Cardiac fibroblast (primary cell): ENCODE measurements around the gene EXD3.

ENCODE experiments used
- DNase-seq, 2 donors: peaks; one replicate each; pipeline versions ENCODE4 v3.0.0 to v3.0.0-alpha.2; 2010; ENCODE audit warnings: low read depth in 2 of 2
- H3K4me3 ChIP-seq, 2 donors: replicated peaks in 1 of 2; 1 replicate in 1 of 2; 2 replicates in 1 of 2; pipeline ENCODE4 v1.5.1; 2011; ENCODE audit warnings: low read depth in 2 of 2, low read length in 2 of 2, mild to moderate bottlenecking in 2 of 2, moderate library complexity in 1 of 2
- TF ChIP-seq, protein P1 (sequence below): IDR thresholded peaks from one replicate; pipeline ENCODE4 v1.5.1; 2011; ENCODE audit warnings: low read depth, mild to moderate bottlenecking, low read length, inconsistent platforms

The EXD3 gene

DNA sequence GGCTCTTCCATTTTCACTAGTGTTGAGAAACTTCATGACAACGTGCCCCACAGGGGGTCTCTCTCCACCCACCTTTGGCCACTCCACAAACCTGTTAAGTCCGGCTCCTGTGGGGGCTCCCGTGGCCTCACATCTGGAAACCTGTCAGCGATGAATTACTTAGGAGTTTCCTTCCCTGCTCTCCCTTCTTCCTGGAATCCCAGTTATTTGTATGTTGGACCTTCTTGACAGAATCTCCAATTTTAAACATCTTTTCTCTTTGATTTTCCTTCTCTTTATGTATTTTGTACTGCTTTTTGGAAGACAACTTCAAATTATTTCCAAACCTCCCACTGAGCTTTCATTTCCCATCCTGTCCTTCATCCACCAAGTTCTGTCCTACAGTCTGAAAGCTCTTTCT is 65.8 kb downstream of the EXD3 start:
- no peak overlapping the region for H3K4me3 ChIP-seq
- TF ChIP-seq, protein P1, sequence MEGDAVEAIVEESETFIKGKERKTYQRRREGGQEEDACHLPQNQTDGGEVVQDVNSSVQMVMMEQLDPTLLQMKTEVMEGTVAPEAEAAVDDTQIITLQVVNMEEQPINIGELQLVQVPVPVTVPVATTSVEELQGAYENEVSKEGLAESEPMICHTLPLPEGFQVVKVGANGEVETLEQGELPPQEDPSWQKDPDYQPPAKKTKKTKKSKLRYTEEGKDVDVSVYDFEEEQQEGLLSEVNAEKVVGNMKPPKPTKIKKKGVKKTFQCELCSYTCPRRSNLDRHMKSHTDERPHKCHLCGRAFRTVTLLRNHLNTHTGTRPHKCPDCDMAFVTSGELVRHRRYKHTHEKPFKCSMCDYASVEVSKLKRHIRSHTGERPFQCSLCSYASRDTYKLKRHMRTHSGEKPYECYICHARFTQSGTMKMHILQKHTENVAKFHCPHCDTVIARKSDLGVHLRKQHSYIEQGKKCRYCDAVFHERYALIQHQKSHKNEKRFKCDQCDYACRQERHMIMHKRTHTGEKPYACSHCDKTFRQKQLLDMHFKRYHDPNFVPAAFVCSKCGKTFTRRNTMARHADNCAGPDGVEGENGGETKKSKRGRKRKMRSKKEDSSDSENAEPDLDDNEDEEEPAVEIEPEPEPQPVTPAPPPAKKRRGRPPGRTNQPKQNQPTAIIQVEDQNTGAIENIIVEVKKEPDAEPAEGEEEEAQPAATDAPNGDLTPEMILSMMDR: no peak

DNA sequence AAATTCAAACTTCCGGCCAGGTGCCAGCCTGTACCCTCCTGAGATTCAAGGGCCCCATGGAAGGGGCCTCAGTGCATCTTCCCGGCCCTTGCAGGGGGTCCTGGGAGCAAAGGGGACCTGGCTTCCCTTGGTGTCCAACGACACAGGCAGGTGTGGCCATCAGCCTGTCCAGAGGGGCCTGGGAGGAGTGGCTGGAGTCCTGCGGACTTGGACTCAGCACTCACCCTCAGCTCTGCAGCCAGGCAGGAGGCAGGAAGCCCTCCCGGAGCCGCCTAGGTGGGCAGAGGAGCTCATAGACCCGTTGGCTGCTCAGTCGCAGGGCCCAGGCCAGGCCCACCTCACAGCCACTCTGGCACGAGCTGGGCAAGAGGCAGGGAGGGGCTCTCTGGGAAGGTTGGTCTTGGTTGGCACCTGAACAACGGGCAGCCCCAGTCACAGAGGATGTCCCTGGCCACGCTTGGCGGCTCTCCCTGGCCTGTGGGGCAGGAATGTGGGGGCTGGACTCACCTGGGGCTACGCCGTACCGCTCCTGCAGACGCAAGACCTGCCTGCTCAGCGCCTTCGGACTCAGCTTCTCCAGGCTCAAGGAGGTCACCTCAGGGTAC is 67.1 kb downstream of the EXD3 start:
- no peak for DNase-seq
- TF ChIP-seq, protein P1: no peak
- H3K4me3 ChIP-seq: no peak overlapping the region

More for the DNA sequence above, 65.8 kb downstream of the EXD3 start:
- DNase-seq: no peak

DNA sequence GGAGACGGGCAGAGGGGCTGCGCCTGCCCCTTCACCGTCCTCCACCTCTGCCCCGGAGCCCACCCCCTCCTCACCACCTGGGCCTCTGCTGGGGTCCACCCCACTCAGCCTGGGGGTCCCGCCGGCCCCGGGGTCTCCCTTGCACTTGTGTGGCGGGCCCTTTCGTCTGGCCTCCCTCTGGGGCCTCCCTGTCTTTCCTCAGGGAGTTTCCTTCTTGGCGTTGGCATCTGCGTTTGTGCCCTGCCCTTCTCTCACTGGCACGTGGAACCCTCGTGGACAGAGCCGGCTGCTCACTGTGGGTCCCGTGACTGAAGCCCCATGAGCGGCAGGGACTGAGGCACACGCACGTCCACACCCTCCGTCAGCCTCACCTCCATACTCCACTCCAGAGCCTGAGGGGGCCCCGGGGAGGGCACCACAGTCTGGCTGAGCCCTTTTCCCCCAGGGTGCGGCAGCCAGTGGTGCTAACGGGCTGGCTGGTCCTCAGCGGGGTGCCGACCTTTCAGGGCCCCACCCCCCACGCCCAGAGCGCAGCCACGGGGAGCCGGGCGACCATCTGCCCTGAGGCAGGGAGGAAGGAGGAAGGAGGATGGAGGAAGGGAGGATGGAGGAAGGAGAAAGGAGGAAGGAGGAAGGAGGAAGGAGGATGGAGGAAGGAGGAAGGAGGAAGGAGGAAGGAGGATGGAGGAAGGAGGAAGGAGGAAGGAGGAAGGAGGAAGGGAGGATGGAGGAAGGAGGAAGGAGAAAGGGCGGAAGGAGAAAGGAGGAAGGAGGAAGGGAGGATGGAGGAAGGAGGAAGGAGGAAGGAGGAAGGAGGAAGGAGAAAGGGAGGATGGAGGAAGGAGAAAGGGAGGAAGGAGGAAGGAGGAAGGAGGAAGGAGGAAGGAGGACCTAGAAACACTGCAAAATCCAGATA is 67.9 kb downstream of the EXD3 start:
- no peak for DNase-seq
- H3K4me3 ChIP-seq: no peak overlapping the region
- TF ChIP-seq, protein P1: no peak

DNA sequence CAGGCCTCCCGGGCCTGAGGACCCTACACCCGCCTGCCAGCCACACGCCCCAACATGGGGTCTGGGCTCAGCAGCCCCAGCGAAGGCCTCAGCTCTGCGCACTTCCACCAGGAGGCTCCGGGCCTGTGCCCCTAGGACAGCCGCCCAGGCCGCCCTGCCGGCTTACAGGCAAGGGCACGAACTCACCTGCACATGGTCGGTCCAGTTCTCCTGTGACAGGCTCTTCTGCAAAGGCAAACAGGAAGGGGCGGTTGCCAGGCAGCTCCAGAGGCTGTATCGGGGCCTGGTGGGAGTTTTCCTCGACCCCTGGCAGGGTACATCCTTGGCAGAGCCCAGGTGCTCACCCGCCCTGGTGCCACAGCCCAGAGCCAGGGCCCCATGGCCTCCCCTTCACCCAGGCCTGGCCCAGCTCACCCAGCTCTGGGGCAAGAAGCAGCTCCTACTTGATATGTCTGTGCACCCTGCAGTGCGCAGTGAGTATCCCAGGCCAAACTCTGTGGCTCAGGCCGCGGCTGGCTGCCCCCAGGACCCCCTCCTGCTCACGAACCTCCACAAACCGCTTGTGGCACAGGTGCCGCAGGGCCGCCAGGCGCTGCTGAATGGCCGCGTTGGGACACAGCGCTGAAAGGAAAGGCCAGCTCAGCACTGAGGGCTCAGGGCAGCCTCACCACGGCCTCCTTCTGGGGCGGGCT is 68.7 kb downstream of the EXD3 start:
- TF ChIP-seq, protein P1: no peak
- no peak for DNase-seq
- H3K4me3 ChIP-seq: no peak overlapping the region

DNA sequence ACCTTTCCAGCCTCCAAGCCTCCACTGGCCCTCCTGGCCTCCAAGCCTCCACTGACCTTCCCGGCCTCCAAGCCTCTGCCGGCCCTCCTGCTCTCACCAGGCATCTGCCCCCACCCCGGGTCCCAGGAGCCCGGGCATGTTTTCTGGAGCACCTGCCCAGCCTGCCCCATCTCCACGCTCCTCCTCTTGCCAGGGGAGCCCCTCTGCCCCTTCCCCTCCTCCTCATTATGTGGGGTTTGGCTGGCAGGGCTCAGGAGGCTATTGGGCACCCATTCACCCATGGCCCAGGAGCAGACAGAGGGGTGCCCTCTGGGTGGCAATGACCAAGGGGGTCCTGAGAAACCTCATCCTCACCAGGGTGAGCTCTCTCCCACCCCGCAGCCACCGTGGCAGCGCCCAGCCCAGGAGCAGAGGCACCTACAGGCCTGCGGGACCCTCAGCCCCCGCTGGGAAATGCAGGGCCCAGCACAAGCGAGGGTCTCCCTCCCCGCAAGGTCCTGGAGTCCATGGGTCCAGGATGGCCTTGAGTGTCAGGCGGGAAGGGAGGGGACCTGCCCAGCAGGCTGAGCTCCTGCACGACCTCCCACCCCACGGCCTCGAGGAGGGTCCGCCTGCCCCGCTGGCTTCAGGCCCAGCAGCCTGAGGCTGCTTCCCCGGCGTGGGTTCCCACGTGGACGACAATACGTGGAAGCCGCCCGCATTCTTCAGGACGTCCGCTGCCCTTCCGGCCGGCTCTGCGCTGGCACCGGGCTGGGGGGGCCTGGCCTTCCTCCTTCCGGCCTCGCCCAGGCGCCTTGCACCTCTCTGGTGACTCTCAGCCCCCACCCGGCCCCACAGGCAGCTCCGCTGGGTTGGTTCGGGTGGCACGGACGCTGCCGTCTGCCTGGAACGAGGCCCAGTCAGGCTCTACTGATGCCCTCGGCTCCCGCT is 69.5 kb downstream of the EXD3 start:
- DNase-seq: no peak
- no peak overlapping the region for H3K4me3 ChIP-seq
- TF ChIP-seq, protein P1: no peak

DNA sequence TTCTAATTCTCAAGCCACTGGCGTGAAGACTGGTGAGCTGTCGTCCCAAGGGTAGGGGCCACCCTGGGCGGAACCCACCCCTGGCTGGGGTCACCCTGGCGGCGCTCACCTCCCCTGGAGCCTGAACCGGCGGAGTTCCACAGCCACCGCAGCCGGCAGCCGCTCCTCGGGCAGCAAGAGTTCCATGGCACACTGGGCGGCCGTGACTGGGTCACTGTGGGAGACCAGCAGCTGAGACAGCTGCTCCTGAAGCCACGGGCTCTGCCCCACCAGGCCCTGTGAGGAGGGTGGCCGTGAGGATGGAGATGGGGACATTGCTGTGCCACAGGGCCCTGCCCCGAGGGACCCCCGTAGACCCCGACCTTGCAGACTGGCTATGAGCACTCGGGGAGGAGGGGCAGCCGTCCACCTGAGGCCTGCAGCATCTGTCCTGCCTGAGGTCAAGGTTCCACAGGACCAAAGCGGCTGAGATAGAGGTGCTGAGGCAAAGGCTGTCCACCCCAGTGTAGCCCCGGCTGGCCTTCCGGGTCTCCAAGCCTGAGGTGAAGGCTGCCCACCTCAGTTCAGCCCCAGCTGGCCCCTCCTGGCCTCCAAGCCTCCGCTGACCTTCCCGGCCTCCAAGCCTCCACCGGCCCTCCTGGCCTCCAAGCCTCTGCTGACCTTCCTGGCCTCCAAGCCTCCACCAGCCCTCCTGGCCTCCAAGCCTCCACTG is 70.3 kb downstream of the EXD3 start:
- no peak for DNase-seq
- TF ChIP-seq, protein P1: no peak
- H3K4me3 ChIP-seq: no peak overlapping the region
